Stimulated activated CD4-positive, alpha-beta T cell treated with anti-CD3 and anti-CD28 coated beads, Interleukin-2, amount 100 ng/mL, for 24 hours (primary cell): Measurements from ENCODE around the gene ZNF625.

Experiments used
- DNase-seq, 2 donors: peaks; one replicate each; pipeline ENCODE4 v3.0.0-alpha.2; 2020

ZNF625 gene

DNA sequence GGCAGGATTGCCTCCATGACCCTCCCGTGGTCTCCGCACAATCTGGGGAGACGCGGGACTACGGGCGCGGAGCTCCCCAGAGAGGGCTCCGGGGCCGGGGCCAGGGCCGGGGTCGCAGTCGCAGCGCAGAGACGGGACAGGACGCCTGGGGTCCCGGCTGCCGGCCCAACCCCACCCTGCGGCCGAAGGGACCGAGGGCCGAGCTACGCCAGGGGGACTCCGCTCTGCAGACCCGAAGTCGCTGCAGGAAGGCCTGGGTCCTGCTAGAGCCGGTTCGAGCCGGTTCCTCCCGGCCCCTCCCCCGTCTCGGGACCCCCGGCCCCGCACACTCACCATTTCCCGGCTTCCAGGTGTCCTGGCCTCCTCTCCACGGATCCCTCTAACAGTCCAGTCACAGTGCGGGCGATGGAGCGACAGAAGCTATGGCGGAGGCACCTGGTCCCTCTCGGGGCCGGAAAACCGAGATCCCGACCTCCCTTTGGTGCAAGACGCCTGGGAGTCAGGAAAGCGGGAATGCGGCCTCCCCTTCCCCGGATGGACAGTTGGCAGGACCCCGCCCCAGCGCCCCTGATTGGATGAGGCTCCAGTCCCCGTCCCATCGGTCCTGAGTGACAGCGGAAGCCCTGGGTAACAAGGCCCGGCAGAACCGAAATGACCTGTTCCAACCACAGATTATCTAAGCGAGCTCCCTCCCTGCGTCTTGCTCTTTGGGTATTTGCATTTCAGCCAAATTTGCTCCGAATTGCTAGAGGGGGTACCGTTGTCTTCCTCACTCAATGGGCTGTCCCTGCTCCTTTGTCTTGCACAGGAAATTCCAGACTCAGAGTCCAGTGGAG lies at the start of gene ZNF625:
TSS of gene ZNF625 (minus strand) at position 512 of the 836 bp plus-strand sequence. CDS start at position 336, 176 bp downstream.
- peak; percentile 50 to 66 for DNase-seq

DNA sequence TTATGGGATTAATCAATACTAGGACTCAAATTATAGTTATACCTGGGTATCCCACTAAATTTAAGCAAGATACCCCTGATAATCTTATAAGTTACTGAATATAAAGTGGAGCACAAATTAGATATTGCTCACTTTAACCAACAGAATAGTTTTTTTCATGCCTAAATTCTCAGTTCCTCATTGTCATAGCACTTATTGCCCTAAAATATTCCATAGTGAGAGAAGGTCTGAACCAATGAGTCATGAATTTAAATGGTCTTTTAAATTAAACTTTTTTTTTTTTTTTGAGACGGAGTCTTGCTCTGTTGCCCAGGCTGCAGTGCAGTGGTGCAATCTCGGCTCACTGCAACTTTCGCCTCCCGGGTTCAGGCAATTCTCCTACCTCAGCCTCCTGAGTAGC lies 48.8 kb upstream of the ZNF625 start:
- no peak for DNase-seq

DNA sequence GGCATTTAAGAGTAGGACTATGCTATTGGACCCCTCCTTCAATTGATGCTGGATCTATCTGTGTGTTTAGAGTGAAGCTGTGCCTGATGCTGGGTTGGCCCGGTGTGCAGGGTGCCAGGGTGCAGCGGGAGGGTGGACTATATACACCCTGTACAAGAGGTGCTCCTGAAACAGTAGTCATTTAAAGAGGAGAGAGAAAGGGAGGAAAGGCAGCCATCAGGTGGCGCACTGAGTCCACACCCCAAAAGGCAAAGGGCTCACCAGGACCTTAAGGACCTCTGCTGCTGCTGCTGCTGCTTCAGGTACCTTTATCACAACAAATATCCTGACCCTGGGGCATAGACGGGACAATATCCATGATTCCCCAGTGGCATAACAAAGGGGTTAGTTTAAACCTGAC lies 45.7 kb upstream of the ZNF625 start:
- peak; percentile 59 to 60 for DNase-seq

DNA sequence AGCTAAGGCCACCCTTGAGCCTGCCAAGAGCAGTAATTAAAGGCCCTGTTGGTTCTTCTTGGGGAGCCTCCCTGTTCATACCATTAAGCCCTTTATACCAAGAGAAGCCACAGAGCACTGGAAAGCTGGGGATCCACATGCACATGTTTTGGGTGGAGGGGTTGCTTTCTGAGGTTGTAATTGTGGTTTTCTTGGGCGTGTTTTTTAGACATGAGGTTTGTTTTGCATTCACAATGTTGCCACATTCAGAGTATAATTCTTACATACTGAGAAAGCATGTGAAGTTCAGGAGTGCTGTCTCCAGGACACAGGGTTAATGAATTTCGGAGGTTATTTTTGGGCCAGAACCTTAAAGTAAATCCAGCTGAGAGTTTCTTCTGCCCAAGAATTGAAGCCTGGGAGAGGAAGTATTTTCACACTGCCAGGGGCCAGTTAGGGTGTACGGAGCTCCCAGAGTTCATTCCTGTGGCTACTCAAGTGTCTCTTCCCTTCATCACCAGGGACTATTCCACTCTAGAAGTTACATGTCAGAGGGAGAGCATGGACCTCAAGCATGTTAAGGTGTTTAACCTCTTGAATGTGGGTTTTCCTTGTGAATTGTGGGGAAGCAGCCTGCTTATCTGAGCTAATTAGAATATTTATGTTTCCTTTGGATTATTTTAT lies 43.4 kb upstream of the ZNF625 start:
- DNase-seq = no peak

DNA sequence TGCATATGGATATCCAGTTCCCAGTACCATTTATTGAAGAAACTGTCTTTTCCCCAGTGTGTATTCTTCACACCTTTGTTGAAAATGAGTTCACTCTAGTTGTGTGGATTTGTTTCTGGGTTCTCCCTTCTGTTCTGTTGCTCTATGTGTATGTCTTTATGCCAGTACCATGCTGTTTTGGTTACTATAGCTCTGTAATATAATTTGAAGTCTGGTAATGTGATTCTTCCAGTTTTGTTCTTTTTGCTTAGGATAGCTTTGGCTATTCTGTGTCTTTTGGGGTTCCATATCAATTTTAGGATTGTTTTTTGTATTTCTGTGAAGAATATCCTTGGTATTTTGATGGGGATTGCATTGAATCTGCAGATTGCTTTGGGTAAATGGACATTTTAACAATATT lies 41.6 kb upstream of the ZNF625 start:
- no peak for DNase-seq

DNA sequence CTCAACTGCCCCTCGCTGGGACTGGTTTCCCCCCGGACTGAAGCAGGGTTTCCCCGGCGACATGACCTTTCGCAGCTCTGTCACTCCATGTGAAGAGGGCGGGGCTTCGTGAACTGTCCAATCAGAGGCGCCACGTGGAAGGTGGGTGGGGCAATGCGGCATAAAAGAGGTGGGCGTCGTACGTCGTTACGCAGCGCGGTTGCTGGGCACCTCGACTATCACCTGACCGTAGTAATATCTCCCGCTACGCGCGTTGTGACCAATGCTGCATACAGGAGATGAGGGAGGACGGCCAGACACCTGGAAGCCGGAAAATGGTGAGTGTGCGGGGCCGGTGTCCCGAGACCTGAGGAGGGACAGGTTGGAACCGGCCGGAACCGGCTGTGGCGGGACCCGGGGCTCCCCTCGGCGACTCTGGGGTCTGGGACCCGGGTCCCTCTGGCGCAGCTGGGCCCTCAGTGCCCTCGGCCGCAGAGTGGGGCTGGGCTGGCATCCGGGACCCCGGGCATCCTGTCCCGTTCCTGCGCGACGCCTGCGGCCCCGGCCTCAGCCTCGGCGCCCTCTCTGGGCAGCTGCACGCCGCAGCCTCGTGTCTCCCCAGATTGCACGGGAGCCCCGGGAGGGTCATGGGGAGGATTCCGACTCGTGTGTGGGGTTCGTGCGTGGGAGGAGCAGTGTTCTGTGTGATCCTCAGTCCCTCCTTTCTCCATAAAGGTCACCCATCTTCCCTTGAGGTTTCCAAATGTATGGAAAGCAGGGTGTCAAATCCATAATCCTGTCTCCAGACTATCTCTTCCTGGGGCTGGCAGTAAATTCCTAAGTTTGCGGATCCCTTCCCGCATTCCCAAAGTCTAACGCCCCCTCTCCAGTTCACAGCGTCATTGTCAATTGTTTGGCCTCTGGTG lies 38.5 kb upstream of the ZNF625 start:
- peak; percentile 76 to 80 for DNase-seq

DNA sequence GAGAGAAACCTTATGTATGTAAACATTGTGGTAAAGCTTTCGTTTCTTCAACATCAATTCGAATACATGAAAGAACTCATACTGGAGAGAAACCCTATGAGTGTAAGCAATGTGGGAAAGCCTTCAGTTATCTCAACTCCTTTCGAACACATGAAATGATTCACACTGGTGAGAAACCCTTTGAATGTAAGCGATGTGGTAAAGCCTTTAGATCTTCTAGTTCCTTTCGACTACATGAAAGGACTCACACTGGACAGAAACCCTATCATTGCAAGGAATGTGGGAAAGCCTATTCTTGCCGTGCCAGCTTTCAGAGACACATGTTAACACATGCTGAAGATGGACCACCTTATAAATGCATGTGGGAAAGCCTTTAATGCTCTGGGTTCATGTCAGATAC lies 31.1 kb upstream of the ZNF625 start:
- no peak for DNase-seq

DNA sequence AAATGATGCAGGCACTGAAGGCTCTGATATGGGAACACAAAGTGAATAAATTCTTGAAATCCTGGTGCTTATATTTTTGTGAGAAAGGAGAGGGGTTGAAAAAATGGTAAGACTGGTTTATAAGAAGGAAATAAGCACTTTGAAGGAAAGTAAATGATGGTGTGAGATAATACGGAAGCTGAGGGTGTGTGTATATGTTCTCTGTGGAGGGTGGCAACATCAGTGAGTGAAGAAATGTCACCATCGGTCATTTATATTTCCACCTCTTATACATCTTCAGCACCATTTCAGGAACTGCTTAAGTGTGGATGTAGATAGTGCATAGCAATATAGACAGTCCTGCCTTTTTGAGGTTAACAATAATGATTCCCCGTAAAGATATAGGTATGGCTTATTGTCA lies 23.8 kb upstream of the ZNF625 start:
- DNase-seq = no peak

DNA sequence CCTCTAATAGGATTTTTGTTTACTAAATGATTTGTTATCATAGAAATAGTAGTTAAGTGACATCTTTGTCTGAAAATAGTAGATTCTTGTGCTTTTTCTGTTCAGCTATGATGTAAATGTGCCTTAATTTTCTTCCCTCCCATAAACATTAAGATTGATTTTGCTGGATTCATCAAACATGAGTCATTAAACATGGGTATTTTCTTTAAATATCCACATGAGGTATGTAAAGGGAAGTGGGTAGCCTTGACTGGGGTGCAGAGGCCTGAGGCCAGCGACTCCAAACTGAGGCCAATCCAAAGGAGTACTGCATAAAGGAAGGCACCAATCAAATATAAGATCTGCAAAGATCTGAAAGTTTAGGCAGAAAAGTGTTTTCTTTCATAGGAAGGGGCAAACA lies 10.1 kb upstream of the ZNF625 start:
- DNase-seq = no peak

DNA sequence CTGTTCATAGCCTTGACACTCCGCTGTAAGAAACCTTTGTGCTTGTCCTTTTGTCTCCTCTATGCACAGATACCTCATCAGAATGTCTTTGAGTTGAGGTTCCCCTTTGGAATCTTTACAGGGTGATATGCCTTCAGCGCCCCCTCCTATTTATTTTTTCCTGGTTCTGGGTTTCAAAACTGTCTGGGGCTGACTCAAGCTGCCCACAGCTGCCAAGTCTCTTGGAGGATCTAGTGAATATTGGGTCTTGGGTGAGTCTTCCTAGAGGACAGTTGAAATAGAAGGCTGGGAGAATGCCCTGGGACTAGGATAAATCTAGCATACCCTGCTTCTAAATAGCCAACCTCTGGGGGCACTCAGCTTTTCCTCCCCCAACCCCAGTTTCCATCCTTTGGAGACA lies 7.3 kb upstream of the ZNF625 start:
- DNase-seq = no peak

DNA sequence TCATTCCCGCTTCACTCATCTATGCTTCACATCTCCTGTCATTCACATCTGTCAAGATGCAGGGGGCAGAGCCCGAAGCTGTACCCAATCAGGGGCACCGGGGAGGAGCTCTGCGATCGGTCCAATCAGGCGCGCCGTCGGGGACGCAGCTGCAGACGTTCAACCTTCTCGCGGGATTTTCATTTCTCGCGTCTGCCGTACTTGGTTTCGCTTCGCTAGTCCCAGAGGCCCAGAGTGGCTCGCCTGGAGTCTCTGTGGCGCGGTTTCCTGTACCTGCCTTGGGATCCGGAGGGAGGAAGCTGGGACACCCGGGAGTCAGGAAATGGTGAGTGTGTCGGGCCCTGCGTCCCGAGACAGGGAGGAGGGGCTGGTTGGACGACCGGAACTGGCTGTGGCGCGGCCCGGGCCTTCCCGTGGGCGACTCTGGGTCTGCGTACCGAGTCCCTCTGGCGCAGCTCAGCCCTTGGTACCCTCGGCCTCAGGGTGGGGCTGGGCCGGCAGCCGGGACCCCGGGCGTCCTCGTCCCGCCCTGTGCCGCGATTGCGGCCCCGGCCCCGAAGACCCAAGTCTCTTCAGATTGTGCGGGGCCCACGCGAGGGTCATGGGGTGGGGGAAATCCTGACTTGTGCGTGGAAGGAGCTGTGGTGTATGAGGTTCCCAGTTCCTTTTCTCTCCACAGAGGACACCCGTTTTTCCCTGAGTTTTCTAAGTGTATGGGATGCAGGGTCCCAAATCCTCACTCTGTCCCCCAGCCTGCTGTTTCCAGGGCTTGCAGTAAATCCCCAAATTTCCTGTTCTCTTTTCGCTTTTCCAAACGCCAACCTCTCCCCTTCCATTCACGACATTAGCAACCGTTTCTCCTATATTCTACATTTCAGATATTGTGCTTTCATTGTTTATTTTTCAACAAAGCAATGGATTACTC lies 6.6 kb upstream of the ZNF625 start, which contains the start of gene ZNF136:
TSS of gene ZNF136 (plus strand) at position 215 of the 925 bp plus-strand sequence. CDS start at position 323, 108 bp downstream.
- peak; percentile 92 to 94 for DNase-seq

DNA sequence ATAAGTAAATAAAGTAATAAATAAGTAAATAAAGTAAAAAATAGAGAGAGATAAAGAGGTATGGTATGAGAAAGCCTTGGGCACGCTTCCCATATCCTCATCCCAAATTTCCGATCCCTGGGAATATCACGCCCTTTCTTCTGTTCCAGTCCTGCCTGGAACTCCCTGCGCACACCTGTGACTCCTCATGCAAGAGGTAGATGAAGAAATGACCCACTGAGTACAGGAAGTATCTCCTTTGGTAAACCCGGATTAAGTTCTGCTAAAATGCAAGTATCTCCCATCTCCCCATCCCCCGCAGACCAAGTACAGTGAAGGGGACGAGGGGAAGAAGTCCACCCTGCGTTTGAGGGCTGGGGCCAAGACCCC lies 6.0 kb upstream of the ZNF625 start:
- DNase-seq = no peak

DNA sequence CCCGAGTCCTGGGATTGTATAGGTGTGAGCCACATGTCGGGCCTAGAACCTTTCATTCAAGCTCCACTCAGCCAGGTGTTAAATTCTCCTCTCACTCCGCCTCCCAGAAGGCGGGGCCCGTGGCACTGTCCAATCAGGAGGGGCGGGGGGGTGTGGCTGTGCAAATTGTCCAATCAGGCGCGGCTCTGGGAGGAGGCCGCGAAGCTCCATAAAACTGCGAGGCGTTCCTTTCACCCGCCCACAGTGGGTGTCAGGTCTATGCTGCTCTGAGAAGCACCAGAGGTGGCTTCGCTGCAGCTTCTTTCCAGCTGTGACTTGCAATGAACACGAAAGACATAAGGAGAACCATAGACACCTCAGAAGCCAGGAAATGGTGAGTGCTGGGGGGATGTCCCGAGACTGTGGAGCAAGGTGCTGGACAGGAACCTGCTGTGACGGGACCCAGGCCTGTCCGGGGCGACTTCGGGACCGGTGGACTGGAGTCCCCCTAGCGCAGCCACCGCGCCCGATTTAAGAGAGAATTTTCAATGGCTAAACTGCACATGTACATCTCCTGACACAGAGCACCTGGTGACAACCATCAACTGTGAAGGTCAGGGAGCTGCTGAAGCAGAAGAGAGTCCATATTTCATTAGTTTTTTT lies 3.4 kb upstream of the ZNF625 start:
- DNase-seq = peak in 1 of 2 donors; percentile 5

DNA sequence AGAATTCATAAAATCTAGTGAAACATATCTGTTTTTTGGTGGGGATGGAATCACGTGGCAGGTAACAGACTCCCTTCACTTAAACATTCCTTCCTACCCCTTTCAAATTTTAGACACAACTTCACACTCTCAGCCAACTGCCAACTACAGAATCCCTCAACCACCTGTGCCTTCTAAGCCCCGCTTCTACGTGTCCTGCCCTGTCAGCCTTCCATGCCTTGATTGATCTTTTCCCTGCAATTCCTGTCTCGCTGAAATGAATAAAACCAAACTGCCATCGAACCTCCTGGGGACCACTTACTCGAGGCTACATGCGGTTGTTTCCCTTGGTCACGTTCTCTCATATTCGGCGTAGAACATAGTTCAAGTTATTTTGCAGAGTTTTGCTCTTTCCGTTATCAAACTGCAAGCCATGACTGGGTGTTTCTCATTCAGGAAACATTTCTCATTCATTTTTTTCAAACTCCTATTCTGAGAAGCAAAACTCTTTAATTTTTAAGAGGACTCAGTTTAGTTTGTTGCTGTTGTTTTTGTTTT lies 1.1 kb downstream of the ZNF625 start:
- no peak for DNase-seq

DNA sequence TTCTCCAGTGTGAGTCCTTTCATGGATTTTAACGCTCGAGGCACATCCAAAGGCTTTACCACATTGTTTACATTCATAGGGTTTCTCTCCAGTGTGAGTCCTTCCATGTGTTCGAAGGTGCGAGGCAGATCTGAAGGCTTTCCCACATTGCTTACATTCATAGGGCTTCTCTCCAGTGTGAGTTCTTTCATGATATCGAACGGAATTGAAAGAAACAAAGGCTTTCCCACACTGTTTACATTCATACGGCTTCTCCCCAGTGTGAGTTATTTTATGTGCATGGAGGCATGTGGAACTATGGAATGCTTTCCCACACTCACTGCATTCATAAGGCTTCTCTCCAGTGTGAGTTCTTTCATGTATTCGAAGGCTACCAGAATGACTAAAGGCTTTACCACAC lies 11.2 kb downstream of the ZNF625 start:
- no peak for DNase-seq

DNA sequence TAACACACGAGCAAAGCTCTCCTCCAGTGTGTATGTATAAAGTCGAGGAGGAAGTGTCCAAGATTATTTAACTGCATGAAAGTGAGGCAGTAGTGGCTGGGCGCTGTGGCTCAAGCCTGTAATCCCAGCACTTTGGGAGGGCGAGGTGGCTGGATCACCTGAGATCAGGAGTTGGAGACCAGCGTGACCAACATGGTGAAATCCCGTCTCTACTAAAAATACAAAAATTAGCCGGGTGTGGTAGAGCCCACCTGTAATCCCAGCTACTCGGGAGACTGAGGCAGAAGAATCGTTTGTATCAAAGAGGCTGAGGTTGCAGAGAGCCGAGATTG lies 15.2 kb downstream of the ZNF625 start:
- no peak for DNase-seq

DNA sequence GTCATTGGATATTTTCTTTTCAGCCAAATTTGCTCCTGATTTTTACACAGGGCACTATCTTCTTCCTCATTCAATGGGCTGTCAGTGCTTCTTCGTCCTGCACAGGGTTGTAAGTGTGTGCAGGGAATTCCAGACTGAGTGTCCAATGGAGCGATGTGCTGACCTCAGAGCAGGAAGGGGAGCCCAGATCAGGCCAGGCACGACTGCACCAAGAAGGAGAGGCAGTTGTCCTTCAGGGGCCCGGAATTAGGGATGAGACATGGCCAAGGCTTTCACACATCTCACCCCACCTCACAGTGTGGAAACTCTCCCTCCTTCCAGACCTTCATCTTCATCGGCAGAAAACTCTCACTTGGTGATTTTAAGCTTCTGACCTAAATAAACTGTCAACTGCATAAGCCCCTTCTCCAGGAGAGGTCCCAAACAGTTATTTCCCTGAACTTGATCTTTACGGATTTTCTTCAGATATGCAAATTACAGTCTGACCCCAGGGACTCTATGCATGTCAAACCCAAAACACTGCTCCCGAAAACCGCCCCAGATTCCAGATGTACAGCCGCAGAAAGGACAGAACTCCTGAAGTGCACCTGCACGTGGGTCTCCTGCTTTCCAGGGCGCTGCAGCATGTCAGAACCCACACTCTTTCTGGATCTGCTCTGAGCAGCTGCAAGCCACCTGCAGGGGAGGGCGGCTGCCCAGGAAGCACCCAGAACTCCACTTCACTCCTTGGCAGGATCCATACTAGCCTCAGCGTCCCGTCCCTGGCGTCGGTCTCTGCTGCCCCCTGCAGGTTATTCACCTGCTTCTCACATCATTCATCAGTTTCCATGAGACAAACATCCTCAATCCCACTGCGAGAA lies 15.8 kb downstream of the ZNF625 start:
- peak; percentile 89 to 91 for DNase-seq

DNA sequence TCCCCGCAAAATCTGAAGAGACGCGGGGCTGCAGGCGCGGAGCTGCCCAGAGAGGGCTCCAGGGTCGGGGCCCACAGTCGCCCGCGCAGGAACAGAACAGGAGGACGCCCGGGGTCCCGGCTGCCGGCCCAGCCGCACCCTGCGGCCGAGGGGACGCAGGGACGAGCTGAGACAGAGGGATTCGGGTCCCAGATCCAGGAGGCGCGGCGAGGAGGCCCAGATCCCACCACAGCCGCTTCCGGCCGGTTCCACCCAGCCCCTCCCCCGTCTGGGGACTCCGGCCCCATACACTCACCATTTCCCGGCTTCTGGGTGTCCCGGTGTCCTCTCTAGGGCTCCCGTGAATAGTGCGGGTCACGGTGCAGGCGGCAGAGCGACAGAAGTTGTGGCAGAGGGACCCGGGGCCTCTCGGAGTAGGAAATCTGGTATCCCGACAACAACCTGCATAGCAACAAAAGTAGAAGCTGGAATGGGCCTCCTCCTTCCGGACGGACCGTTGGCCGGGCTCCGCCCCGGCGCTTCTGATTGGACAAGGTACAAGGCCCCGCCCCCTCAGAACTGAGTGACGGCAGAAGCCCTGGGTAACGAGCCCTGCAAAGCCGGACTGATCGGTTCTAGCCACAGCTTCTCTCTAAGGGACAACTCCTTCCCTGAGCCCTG lies 16.5 kb downstream of the ZNF625 start, which contains the start of gene ZNF20:
TSS of gene ZNF20 (minus strand) at position 466 of the 660 bp plus-strand sequence. CDS start at position 298, 168 bp downstream.
- DNase-seq = peak; percentile 93 to 96

DNA sequence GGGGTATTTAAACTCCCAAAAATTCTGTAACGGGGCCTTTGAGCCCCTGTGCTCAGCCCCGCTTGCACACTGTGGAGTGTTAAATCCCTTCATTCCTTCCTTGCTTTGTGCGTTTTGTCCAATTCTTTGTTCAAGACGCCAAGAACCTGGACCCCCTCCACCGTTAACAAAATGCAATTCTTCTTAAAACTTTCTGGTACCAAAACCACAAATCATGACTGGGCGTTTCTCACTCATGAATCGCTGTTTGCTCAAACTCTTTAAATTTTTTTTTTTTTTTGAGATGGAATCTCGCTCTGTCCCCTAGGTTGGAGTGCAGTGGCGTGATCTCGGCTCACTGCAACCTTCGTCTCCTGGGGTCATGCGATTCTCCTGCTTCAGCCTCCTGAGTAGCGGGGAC lies 17.3 kb downstream of the ZNF625 start:
- no peak for DNase-seq
